Activated CD4-positive, alpha-beta T cell treated with anti-CD3 and anti-CD28 coated beads, Interleukin-2, Interleukin-4, amounts not matched to agents 100 ng/mL and 50 ng/mL, durations not matched to agents 16 hours and 8 hours (primary cell): ENCODE measurements around the gene B4GALT7.
A peak's percentile ranks its signal among the peaks of the same experiment; 100 is the strongest.
"Not testable (repeated sequence)": the region's sequence is repeated elsewhere in the genome, so short reads cannot be mapped to it uniquely, and the experiment has no call there.

Source experiments
- DNase-seq: peaks from one replicate; pipeline ENCODE4 v3.0.0-alpha.2; 2020; ENCODE audit warnings: low spot score

Gene B4GALT7

GRCh38 chr5:177599731-177600507 lies at the start of gene B4GALT7:
Gene B4GALT7 (plus strand): TSS chr5:177600132. CDS start chr5:177600211, 79 bp downstream.
- peak; percentile 88 for DNase-seq

- DNase-seq, result no peak
Measured at GRCh38 chr5:177552839-177553455, 47.0 kb upstream of the B4GALT7 start.

GRCh38 chr5:177553671-177554429 lies 46.1 kb upstream of the B4GALT7 start:
- peak; percentile 32 for DNase-seq

- DNase-seq, result peak; percentile 96
Measured at GRCh38 chr5:177554474-177555111, 45.3 kb upstream of the B4GALT7 start, which contains the start of gene FAM193B. Gene FAM193B (minus strand): TSS chr5:177554563. CDS start chr5:177554458, 105 bp downstream.

- DNase-seq, result no peak
Measured at GRCh38 chr5:177555228-177555627, 44.7 kb upstream of the B4GALT7 start.

GRCh38 chr5:177555665-177556064 lies 44.3 kb upstream of the B4GALT7 start:
- DNase-seq, result no peak

GRCh38 chr5:177557041-177557647 lies 42.8 kb upstream of the B4GALT7 start:
- DNase-seq, result peak; percentile 24

GRCh38 chr5:177557796-177558195 lies 42.1 kb upstream of the B4GALT7 start:
- no peak for DNase-seq

GRCh38 chr5:177559446-177559941 lies 40.4 kb upstream of the B4GALT7 start:
- not testable (repeated sequence) for DNase-seq

- DNase-seq, result no peak
Measured at GRCh38 chr5:177565046-177565445, 34.9 kb upstream of the B4GALT7 start.

- no peak for DNase-seq
Measured at GRCh38 chr5:177568326-177568725, 31.6 kb upstream of the B4GALT7 start.

GRCh38 chr5:177569894-177570293 lies 30.0 kb upstream of the B4GALT7 start:
- DNase-seq, result no peak

- DNase-seq, result no peak
Measured at GRCh38 chr5:177575488-177575887, 24.4 kb upstream of the B4GALT7 start.

GRCh38 chr5:177576169-177576568 lies 23.8 kb upstream of the B4GALT7 start:
- DNase-seq, result no peak

GRCh38 chr5:177578316-177578715 lies 21.6 kb upstream of the B4GALT7 start:
- no peak for DNase-seq

- no peak for DNase-seq
Measured at GRCh38 chr5:177588413-177588909, 11.5 kb upstream of the B4GALT7 start.

GRCh38 chr5:177590406-177590805 lies 9.5 kb upstream of the B4GALT7 start:
- no peak for DNase-seq

GRCh38 chr5:177591690-177592009 lies 8.3 kb upstream of the B4GALT7 start:
- DNase-seq, result no peak

GRCh38 chr5:177592010-177592834 lies 7.7 kb upstream of the B4GALT7 start, which contains the start of gene TMED9:
Gene TMED9 (plus strand): TSS chr5:177592203. CDS start chr5:177592215, 12 bp downstream.
- DNase-seq, result peak; percentile 91

- DNase-seq, result no peak
Measured at GRCh38 chr5:177592905-177593304, 7.0 kb upstream of the B4GALT7 start.
